Keratinocyte (primary cell): ENCODE data around the gene HSP90AB1. TPM values are rescaled to one million over a fixed set of nuclear protein-coding genes. Genes with fewer than 3 reads are reported as not detected.

Experiments used
- DNase-seq: peaks from one replicate; pipeline ENCODE4 v3.0.0-alpha.2; 2011; ENCODE audit warnings: low read depth, missing footprints, low spot score
- FAIRE-seq: peaks from 2 replicates; lab custom pipeline; 2011; peaks lifted over from hg19 to GRCh38; lab: Jason Lieb, UNC
- H2AFZ ChIP-seq: 2 replicates; pipeline ENCODE4 v1.6.0; 2012; ENCODE audit warnings: low read length, control low read depth, inconsistent platforms; ENCODE audit not compliant: control insufficient read depth
- H3K27ac ChIP-seq: 2 replicates; pipeline ENCODE4 v1.5.1; 2011; ENCODE audit warnings: low read length; ENCODE audit not compliant: control insufficient read depth, insufficient read depth
- H3K27me3 ChIP-seq: 3 replicates; pipeline ENCODE4 v1.6.0; 2011; ENCODE audit warnings: low read length; ENCODE audit not compliant: control insufficient read depth, insufficient read depth; ENCODE audit errors: extremely low read depth
- H3K36me3 ChIP-seq, 2 experiments: 2 replicates in 1 of 2; 3 replicates in 1 of 2; pipeline ENCODE4 v1.5.1; 2011; ENCODE audit warnings: low read length in 2 of 2, mild to moderate bottlenecking in 1 of 2; ENCODE audit not compliant: control insufficient read depth in 2 of 2, insufficient read depth in 2 of 2; ENCODE audit errors: extremely low read depth in 1 of 2
- H3K4me1 ChIP-seq: 3 replicates; pipeline ENCODE4 v1.5.1; 2011; ENCODE audit warnings: low read length; ENCODE audit not compliant: control insufficient read depth, insufficient read depth; ENCODE audit errors: extremely low read depth
- H3K4me2 ChIP-seq: 3 replicates; pipeline ENCODE4 v1.6.0; 2011; ENCODE audit warnings: low read depth, low read length; ENCODE audit not compliant: control insufficient read depth, insufficient read depth; ENCODE audit errors: extremely low read depth
- H3K4me3 ChIP-seq, 3 experiments: fragments of 200-600 bp in 1 of 3; sonication (generic) in 1 of 3; 2 replicates in 2 of 3; 3 replicates in 1 of 3; pipeline ENCODE4 v1.5.1; 2011 to 2016; ENCODE audit warnings: low read length in 3 of 3, mild to moderate bottlenecking in 3 of 3, control low read depth in 2 of 3, inconsistent platforms in 1 of 3, low read depth in 1 of 3, mixed read lengths in 1 of 3, mixed run types in 1 of 3, moderate library complexity in 1 of 3; ENCODE audit not compliant: control insufficient read depth in 2 of 3, insufficient read depth in 2 of 3; ENCODE audit errors: extremely low read depth in 1 of 3
- H3K79me2 ChIP-seq: 2 replicates; pipeline ENCODE4 v1.6.0; 2012; ENCODE audit warnings: low read length; ENCODE audit not compliant: control insufficient read depth, insufficient read depth
- H3K9ac ChIP-seq: 3 replicates; pipeline ENCODE4 v1.6.0; 2011; ENCODE audit warnings: low read length; ENCODE audit not compliant: control insufficient read depth, insufficient read depth; ENCODE audit errors: extremely low read depth
- H3K9me1 ChIP-seq: 3 replicates; pipeline ENCODE4 v1.6.0; 2011; ENCODE audit warnings: low read length; ENCODE audit not compliant: control insufficient read depth, insufficient read depth; ENCODE audit errors: extremely low read depth
- H3K9me3 ChIP-seq: 2 replicates; pipeline ENCODE4 v1.5.1; 2012; ENCODE audit warnings: low read depth, low read length; ENCODE audit not compliant: control insufficient read depth
- H4K20me1 ChIP-seq: 3 replicates; pipeline ENCODE4 v1.6.0; 2011; ENCODE audit warnings: low read length; ENCODE audit not compliant: control insufficient read depth, insufficient read depth; ENCODE audit errors: extremely low read depth
- CTCF ChIP-seq, 3 experiments: IDR thresholded peaks in 1 of 3; conservative IDR thresholded peaks in 1 of 3; optimal IDR thresholded peaks in 1 of 3; 2 replicates in 2 of 3; 3 replicates in 1 of 3; pipeline versions ENCODE3 to v1.5.1; 2011; ENCODE audit warnings: low read length in 3 of 3, mild to moderate bottlenecking in 3 of 3, moderate library complexity in 2 of 3, control low read depth in 1 of 3, inconsistent platforms in 1 of 3; ENCODE audit not compliant: insufficient read depth in 2 of 3; ENCODE audit errors: extremely low read depth in 1 of 3
- EZH2 ChIP-seq: IDR thresholded peaks from one replicate; pipeline ENCODE4 v1.6.1; 2012; ENCODE audit warnings: inconsistent platforms, mild to moderate bottlenecking, low read length, moderate library complexity
- dilution Hi-C: fragments of 300-500 bp; cut with MboI; formaldehyde crosslinking; loops from one replicate; pipeline ENCODE4 v1.7.0; 2020; ENCODE audit warnings: low sequenced_read_pairs; ENCODE audit not compliant: extremely low pct_ligation_motif_present
- polyA plus RNA-seq, 5 experiments: library from polyadenylated mRNA; depleted of rRNA in 3 of 5; stranded (reverse) in 3 of 5; stranded (forward) in 1 of 5; unstranded in 1 of 5; fragments of >200 nt; gene quantifications; 1 replicate in 1 of 5; 2 replicates in 3 of 5; 3 replicates in 1 of 5; pipeline versions ENCODE4 v1.2.1 to v1.2.3, GENCODE V29; 2011 to 2012; ENCODE audit warnings: missing spikeins in 2 of 5, low read depth in 1 of 5, low replicate concordance in 1 of 5

HSP90AB1 gene
- polyA plus RNA-seq, 1 donor (not counting 4 experiments of a cell fraction or from before 2014, with no cell fraction given): 1,089 TPM

- no peak for TF ChIP-seq CTCF (optimal IDR thresholded peaks at IDR 0.05 in 1 of 3, IDR thresholded peaks at IDR 0.05 in 1 of 3, conservative IDR thresholded peaks at IDR 0.05 in 1 of 3; ENCODE audit: extremely low read depth in 1 of 3, insufficient read depth in 2 of 3, low read length in 3 of 3)
- TF ChIP-seq EZH2: no peak
- H3K9ac ChIP-seq: peak overlapping the region; percentile 50
- H3K4me2 ChIP-seq: peak overlapping the region; percentile 73
- FAIRE-seq (peak; percentile 87), DNase-seq (no peak)
- no peaks in the 10 kb centered on the region for H3K79me2 ChIP-seq
- no peaks in the 10 kb centered on the region for H3K9me1 ChIP-seq
- no peaks in the 10 kb centered on the region for H3K36me3 ChIP-seq
- H2AFZ ChIP-seq: peak overlapping the region; percentile 35
- no peaks in the 10 kb centered on the region for H4K20me1 ChIP-seq
- dilution Hi-C loops: no loop called here
- peak overlapping the region; percentile 65 for H3K27ac ChIP-seq
- H3K27me3 ChIP-seq: no peaks in the 10 kb centered on the region
- H3K9me3 ChIP-seq: no peaks in the 10 kb centered on the region
- peak overlapping the region in 2 of 3 experiments; percentile 17 to 30 for H3K4me3 ChIP-seq
- H3K4me1 ChIP-seq: peaks cover 35% of the 10 kb centered on the region
Observed at GRCh38 chr6:44201638-44202303, 45.1 kb upstream of the HSP90AB1 start.

GRCh38 chr6:44202332-44202971, 44.4 kb upstream of the HSP90AB1 start:
- Histone ChIP-seq H3K9ac (no peak overlapping the region), H3K4me2 (peak overlapping the region; percentile 73), H3K9me1 (no peaks in the 10 kb centered on the region), H3K9me3 (no peaks in the 10 kb centered on the region), H3K4me1 (peaks cover 37% of the 10 kb centered on the region), H3K27me3 (no peaks in the 10 kb centered on the region), H3K27ac (no peak overlapping the region), H2AFZ (no peak overlapping the region), H3K79me2 (no peaks in the 10 kb centered on the region), H3K4me3 (no peak overlapping the region), H3K36me3 (no peaks in the 10 kb centered on the region), H4K20me1 (no peaks in the 10 kb centered on the region)
- DNase-seq: no peak
- FAIRE-seq: no peak
- no peak for TF ChIP-seq CTCF (optimal IDR thresholded peaks at IDR 0.05 in 1 of 3, IDR thresholded peaks at IDR 0.05 in 1 of 3, conservative IDR thresholded peaks at IDR 0.05 in 1 of 3; ENCODE audit: extremely low read depth in 1 of 3, insufficient read depth in 2 of 3, low read length in 3 of 3)
- no peak for TF ChIP-seq EZH2
- dilution Hi-C loops: no loop called here
